Posterior vena cava (tissue), 2 donors: Measurements from ENCODE around the gene RPL11. TPM values are rescaled to one million over a fixed set of nuclear protein-coding genes. Genes with fewer than 3 reads are reported as not detected.
"Not testable (repeated sequence)": the region's sequence is repeated elsewhere in the genome, so short reads cannot be mapped to it uniquely, and the experiment has no call there.

Experiments used
- DNase-seq: peaks from one replicate; pipeline ENCODE4 v3.0.0-alpha.2; 2020; ENCODE audit warnings: low spot score
- intact Hi-C, 2 donors: fragments of 100-400 bp; cut with DNase I; formaldehyde crosslinking; loops; one replicate each; pipeline versions ENCODE4 v1.14.1 to v1.14.2; 2022 to 2023
- total RNA-seq, 2 donors: library from RNA; stranded (reverse); fragmentation: NEBNext Ultra II Directional; extraction: Animal tissue kit (Norgen Biotek cat#: 25700); gene quantifications; one replicate each; pipeline ENCODE4 v1.2.1, GENCODE V29; 2021
- donor health status: DM: yes; HTN: yes; CAD: no.
- donor health status: DM: yes; HTN: yes; CAD: no.

RPL11 gene
- total RNA-seq, 2 donors from 2014 or later, result 706 to 724 TPM

DNA sequence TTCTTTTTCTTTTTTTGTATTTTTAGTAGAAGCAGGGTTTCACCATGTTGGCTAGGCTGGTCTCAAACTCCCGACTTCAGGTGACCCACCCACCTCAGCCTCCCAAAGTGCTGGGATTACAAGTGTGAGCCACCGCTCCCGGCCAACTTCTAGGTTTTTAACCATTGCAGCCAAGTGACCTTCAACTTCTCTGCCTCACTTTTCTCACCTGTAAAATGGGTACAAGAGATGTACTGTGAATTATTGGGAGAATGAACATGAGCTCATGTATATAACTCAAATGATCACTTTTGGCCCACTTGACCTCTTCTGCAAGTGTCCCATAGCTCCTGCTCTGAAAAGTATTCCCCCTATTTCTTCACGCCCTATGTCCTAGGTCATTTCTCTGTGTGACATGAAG is 11.8 kb upstream of the RPL11 start:
- DNase-seq, result no peak
- intact Hi-C loops, result no loop called here

DNA sequence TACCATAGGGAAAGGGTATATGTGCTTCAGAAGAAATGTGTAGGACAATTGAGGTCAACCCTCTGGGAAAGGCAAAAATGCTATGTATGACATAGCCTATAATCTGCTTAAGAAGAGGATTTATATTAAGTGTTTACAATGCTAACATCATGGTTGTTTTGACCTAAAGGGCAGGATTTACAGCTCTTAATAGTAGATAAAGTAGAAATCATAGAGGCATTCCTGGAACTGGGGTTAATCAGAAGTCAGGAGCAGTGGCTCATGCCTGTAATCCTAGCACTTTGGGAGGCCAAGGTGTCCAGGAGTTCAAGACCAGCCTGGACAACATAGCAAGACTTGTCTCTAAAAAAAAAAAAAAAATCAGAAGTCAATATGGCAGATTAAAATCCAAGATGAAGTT is 8.7 kb upstream of the RPL11 start:
- no peak for DNase-seq
- intact Hi-C loops, result no loop called here

DNA sequence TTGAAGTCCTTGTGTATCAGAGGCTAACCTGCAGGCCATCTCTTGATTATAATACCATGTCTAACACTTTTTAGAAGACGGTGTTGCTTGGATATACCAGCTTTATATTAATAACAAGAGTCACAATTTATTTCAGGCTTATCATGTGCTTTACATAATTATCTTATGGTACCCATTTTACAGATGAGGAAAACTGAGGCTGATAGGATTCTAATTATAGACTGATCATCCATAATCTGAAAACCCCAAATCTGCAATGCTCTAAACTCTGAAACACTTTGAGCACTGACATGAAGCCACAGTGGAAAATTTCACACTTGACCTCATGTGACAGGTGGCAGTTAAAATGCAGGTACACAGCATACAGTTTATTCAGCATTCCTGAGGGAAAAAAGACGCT is 7.2 kb upstream of the RPL11 start:
- intact Hi-C loops, result no loop called here
- DNase-seq, result no peak

DNA sequence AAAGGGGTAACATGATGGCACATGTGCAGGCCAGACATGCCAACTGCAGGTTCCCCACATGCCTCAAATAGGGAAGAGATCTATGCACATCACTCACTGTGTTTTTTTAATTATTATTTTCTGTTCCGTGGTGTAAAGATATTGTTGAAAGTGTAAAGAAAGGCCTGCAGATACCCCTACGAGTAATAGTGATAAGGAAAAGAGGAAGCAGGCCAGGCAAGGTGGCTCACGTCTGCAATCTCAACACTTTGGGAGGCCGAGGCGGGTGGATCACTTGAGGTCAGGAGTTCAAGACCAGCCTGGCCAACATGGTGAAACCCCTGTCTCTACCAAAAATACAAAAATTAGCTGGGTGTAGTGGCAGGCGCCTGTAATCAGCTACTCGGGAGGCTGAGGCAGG is 6.4 kb upstream of the RPL11 start:
- DNase-seq, intact Hi-C loops: not testable (repeated sequence)

DNA sequence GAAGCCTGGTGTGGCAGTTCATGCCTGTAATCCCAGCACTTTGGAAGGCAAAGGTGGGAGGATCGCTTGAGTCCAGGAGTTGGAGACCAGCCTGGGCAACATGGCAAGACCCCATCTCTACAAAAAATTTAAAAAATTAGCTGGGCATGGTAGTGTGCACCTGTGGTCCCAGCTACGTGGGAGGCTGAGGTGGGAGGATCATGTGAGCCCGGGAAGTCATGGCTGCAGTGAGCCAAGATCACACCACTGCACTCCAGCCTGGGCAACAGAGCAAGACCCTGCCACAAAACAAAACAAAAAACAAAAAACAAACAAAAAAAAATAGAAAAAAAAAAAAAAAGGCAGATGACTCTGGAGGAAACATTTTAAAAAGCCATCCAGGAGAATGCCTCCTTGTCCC is 3.9 kb upstream of the RPL11 start:
- DNase-seq, intact Hi-C loops: not testable (repeated sequence)

DNA sequence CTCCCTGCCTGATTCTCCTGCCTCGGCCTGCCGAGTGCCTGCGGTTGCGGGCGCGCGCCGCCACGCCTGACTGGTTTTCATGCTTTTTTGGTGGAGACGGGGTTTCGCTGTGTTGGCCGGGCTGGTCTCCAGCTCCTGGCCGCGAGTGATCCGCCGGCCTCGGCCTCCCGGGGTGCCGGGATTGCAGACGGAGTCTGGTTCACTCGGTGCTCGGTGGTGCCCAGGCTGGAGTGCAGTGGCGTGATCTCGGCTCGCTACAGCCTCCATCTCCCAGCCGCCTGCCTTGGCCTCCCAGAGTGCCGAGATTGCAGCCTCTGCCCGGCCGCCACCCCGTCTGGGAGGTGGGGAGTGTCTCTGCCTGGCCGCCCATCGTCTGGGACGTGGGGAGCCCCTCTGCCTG is 3.3 kb upstream of the RPL11 start:
- peak; percentile 52 for DNase-seq
- intact Hi-C loops, result not testable (repeated sequence)

DNA sequence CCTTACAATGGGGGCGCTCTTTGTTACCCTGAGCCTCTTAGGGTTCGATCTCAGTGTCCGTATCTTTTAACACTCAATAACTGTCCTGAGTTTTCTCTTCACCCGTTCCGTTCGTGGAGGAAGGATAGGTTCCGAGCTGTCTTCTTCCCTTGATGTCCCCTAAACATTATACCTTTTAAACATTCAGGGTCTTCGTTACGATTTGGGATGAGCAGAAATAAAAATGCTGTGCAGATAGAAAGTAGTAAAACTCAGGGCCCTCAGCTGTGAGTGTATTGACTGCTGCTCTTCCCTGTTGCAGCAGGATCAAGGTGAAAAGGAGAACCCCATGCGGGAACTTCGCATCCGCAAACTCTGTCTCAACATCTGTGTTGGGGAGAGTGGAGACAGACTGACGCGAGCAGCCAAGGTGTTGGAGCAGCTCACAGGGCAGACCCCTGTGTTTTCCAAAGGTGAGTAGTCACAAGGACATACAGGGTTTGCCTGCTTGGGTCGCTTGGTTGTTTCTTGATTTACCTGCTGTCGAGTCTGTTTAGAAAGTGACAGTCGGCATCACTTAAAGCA is 784 bp downstream of the RPL11 start:
- intact Hi-C loops, result loop anchor here in 1 of 2 donors (5.0 kb wide), 1 partner anchor 1060 kb away; no protein-coding TSS in a partner anchor
- DNase-seq, result no peak

DNA sequence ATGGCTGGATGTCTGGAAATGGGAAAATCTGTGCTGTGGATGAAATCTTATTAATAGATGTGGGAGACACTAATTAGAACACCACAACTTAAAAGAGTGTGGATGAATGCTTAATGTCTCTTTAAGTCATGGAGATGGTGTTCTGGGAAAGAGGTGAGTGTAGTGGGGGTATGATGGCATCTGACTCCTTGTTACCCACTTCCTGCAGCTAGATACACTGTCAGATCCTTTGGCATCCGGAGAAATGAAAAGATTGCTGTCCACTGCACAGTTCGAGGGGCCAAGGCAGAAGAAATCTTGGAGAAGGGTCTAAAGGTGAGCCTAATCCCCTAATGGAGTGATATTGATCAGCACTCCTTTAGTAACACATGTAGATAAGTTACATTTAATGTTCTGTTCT is 2.0 kb downstream of the RPL11 start:
- intact Hi-C loops, result loop anchor here in 1 of 2 donors (5.0 kb wide), 1 partner anchor 1059 kb away; no protein-coding TSS in a partner anchor
- no peak for DNase-seq

DNA sequence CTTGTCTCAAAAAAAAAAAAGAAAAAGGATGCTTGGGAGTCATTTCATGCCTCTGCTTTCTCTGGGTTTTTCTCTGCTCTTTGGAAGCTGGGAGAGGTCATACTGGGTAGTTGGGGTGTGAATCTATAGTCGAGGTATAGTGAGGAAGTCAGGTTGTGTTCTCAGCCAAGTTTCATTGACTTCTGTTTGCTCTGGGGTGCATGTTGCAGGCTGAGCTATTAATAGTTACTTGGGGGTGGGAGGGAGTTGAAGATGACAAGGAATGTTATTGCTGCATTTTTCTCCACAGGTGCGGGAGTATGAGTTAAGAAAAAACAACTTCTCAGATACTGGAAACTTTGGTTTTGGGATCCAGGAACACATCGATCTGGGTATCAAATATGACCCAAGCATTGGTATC is 2.8 kb downstream of the RPL11 start:
- DNase-seq, result no peak
- intact Hi-C loops, result loop anchor here in 1 of 2 donors (5.0 kb wide), 1 partner anchor 1058 kb away; no protein-coding TSS in a partner anchor

DNA sequence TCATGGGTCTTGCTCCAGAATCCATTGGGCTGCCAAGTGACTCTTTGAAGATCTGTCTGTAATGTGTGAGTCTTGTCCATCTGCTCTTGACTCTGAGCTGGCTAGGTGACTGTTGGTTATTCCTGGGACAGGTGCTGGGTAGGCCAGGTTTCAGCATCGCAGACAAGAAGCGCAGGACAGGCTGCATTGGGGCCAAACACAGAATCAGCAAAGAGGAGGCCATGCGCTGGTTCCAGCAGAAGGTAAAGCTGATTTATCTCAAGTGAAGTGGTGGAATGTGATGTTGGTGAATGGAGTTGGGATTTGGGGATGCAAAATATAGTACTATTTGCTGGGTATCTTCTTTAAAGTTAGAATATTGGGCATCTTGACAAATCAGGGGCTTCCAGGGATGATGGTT is 4.1 kb downstream of the RPL11 start:
- no peak for DNase-seq
- intact Hi-C loops, result no loop called here

DNA sequence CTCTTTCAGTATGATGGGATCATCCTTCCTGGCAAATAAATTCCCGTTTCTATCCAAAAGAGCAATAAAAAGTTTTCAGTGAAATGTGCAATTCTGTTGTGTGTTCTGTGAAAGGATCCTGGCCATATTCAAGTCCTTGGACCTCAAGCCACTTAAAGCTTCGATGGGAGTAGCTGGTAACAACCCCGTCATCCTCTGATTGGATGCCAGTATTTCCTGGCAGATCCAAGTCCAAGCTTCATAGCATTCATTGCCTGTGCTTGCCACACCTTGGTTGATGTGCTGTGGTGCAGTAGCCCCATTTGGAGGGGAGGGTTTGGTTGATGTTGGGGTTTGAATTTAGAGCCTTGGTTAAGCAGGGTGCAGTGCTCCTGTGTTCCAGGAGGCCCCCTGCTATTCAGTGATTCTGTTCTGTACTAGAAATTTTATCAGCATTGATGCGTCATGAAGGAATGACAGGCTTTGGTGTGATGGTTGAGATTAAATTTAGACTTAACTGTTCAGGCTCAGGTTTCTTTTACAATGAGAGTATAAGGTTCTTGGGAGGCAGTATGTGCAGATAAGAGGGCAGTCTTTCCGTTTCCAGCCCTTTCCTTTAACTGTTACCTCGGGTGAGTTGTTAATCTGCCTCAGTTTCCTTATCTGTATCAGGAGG is 4.9 kb downstream of the RPL11 start:
- DNase-seq, result no peak

DNA sequence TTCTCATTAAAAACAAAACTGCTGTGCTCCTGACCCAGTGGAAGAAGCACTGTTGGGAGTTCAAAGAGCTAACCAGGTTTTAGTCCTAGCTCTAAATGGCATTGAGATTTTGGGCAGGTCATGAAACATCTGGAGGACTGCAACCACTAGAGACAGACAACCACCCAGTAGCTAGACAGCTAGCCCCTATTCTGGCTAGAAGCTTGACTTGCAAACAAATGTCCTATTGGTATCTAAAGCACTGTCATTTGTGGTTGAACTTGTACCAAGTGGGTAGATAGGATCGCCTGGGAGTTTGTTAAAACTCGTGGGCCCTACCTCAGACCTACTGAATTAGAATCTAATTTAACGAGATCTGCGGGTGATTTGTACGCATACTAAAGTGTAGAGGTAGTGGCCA is 6.9 kb downstream of the RPL11 start:
- no peak for DNase-seq
- intact Hi-C loops, result no loop called here

More for the DNA sequence above, 4.9 kb downstream of the RPL11 start:
- intact Hi-C loops, result no loop called here

DNA sequence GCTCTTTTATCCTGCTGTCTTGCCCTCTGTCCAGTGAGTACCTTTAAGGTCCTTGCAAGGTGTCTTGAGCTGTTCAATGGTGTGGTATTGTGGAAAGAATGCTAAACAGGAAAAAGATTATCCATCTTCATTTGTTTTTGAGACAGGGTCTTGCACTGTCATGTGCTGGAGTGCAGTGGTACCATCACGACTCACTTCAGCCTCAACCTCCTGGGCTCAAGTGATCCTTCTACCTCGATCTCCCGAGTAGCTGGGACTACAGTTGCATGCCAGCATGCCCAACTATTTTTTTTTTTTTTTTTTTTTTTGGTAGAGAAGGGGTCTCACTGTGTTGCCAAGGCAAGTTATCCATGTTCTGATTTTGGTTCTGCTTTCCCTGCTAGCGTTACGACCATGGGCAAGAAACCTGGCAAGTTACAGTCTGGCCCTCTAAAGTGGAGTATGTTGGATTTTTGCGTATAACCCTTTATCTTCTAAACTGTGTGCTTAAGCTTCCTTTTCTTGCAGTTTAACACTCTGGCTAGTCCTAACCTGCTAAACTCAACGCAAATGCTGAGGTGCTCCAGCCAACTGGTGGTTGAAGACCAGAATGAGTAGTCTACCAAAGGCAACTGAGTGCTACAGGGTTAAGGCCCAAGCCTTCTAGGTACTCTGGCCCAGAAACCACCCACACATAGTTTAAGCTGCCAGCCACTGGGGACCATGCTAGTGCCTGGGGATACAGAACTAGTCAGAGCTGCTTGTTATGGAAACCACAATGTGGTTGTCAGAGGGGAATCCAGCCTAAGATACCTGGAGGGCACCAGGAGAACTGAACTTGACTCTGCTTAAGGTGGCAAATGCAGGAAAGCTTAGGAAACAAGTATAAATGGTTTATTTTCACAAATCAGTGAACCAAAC is 7.9 kb downstream of the RPL11 start:
- intact Hi-C loops, result no loop called here
- no peak for DNase-seq

DNA sequence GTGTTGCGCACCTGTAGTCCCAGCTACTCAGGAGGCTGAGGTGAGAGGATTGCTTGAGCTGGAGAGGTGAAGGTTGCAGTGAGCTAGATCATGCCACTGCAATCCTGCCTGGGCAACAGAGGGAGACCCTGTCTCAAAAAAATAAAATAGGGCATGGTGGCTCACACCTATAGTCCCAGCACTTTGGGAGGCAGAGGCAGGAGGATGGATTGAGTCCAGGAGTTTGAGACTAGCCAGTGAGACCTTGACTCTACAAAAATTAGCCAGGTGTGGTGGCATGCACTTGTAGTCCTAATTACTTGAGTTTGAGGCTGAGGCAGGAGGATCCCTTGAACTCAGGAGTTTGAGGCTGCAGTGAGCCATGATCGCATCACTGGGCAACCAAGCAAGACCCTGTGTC is 9.7 kb downstream of the RPL11 start:
- intact Hi-C loops, result no loop called here

DNA sequence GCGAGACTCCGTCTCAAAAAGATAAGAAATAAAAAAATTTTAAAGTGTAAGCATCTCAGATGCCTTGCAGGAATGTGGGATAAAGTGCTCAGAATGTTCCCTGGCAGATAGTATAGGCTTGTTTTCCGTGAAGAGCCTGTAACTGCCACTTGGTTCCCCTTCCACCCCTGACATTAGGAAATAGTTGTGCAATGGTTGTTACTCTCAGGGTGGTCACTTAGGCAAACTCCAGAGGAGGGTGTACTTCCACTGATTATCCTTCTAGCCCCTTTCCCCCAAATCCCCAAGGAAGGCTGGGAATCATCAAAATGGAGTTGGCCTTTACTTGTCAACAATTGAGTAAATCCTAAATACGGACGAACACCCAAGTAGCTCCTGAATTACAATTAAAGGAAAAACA is 10.4 kb downstream of the RPL11 start:
- intact Hi-C loops, result no loop called here
- DNase-seq, result no peak

More for the DNA sequence above, 9.7 kb downstream of the RPL11 start:
- no peak for DNase-seq

DNA sequence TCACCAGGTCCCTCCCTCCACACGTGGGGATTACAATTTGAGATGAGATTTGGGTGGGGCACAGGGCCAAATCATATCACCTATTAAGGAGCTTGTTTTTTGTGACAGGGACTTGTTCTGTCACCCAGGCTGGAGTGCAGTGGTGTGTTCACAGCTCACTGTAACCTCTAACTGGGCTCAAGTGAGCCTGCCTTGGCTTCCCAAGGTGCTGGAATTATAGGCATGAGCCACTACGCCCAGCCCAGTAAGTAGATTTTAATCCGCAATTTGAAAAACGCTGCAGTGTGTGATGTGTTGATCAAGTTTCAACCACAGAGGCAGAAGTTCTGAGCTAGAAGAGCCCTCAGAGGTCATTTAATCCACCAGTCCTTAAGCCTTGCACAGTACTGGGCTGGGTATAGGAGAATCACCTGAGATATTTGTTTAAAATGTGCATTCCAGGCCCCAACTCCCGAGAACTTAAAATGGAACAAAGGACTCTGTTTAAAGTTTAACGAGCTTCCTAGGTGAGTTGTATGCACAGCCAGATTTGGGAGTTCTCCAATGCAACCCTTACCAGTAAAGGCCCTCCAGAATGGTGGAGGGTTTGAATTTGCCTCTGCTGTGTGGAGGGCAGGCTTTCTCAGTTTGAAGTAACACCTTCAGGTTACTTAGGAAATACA is 13.4 kb downstream of the RPL11 start:
- intact Hi-C loops, result no loop called here
- DNase-seq, result no peak

DNA sequence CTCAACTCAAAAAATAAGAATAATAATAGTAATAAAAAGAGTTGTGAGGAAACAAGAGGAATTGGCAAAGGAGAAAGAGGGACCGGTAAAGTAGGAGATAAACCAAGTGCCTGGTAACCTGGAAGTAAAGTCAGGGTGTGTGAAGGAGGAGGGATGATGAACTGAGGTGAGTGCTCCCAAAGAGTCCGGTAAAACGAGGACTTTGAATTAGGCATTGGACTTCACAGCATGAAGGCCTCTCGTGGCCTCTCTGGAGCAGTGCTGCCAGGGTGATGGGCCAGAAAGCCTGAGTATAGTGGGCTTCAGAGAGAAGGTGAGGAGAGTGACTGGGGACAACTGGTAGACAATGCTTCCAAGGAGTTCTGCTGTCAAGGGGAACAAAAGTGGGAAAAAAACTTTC is 17.6 kb downstream of the RPL11 start:
- intact Hi-C loops, result no loop called here
- no peak for DNase-seq

DNA sequence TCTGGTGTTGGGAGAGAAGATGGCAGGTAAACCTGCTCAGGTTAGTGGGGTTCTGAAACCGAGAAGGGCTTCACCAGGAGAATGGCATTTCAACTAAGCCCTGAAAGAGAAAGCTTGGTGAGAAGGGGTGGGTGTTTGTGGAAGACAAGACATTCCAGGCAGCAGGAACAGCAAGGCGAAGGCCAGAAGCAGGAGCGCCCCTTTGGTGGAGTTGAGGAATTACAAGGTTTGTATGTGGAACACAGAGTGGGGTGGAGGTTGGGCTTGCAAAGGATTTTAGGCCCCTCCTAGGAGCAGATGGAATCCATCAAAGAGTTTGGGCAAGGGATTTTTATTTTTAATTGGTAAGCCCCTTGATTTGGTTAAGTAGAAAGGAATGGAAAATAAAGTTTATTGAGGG is 26.9 kb downstream of the RPL11 start:
- intact Hi-C loops, result no loop called here
- DNase-seq, result no peak

DNA sequence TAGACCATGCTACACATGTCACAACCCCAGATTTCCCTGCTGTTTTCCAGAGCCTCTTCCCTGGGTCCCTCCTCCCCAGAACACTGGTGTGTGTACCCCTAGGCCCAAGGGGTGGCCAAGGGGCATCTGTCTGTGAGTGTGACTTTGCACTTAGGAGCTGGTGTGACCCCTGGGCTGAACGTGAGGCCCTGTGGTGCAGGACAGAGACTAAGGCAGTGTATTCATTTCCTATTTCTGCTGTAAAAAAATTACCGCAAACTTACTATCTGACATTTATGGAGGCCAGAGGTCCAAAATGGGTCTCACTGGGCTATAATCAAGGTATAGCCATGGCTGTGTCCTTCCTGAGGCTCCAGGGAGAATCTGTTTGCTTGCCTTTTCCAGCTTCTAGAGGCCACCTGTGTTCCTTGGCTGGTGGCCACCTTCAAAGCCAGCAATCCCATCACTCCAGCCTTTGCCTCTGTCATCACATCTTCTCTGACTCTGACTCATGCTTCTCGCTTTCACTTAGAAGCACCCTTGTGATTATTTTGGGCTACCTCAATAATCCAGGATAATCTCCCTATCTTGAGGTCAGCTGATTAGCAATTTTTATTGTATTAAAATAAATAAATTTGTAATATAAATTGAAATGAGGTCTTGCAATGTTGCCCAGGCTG is 27.7 kb downstream of the RPL11 start:
- DNase-seq, result no peak
- intact Hi-C loops, result no loop called here
